Lung (tissue), 12 donors: ENCODE data around the gene CEP170B. TPM values are rescaled to one million over a fixed set of nuclear protein-coding genes. Genes with fewer than 3 reads are reported as not detected.
"Not testable (repeated sequence)": the region's sequence is repeated elsewhere in the genome, so short reads cannot be mapped to it uniquely, and the experiment has no call there.

Experiments used
- ATAC-seq: fragments of 200-7000 bp; cut with Tn5 transposase; one replicate; pipeline ENCODE4 v1.9.1; 2020; ENCODE audit warnings: moderate number of reproducible peaks; ENCODE audit not compliant: insufficient read depth, low FRiP score
- DNase-seq, 3 donors: peaks; one replicate each; pipeline ENCODE4 v3.0.0-alpha.2; 2013 to 2017
- H3K27ac ChIP-seq, 2 donors: one replicate each; pipeline ENCODE4 v1.5.1; 2013; ENCODE audit warnings: mild to moderate bottlenecking in 2 of 2, moderate library complexity in 2 of 2, control low read depth in 1 of 2, inconsistent platforms in 1 of 2, low read depth in 1 of 2, low read length in 1 of 2
- H3K27me3 ChIP-seq, 3 donors: one replicate each; pipeline ENCODE4 v1.5.1; 2013; ENCODE audit warnings: low read length in 2 of 3; ENCODE audit not compliant: control insufficient read depth in 3 of 3, insufficient read depth in 3 of 3
- H3K36me3 ChIP-seq, 4 donors: one replicate each; pipeline ENCODE4 v1.5.1; 2013; ENCODE audit warnings: low read length in 4 of 4, mild to moderate bottlenecking in 1 of 4, moderate library complexity in 1 of 4; ENCODE audit not compliant: control insufficient read depth in 4 of 4, insufficient read depth in 4 of 4
- H3K4me1 ChIP-seq, 5 donors: one replicate each; pipeline ENCODE4 v1.5.1; 2013; ENCODE audit warnings: low read length in 5 of 5, mild to moderate bottlenecking in 2 of 5, moderate library complexity in 1 of 5; ENCODE audit not compliant: control insufficient read depth in 5 of 5, insufficient read depth in 5 of 5
- H3K4me3 ChIP-seq: one replicate; pipeline ENCODE4 v1.5.1; 2013; ENCODE audit warnings: mild to moderate bottlenecking, control low read depth, moderate library complexity
- H3K9ac ChIP-seq, 2 donors: one replicate each; pipeline ENCODE4 v1.5.1; 2013; ENCODE audit warnings: low read length in 2 of 2, control low read depth in 1 of 2; ENCODE audit not compliant: insufficient read depth in 1 of 2
- H3K9me3 ChIP-seq, 4 donors: one replicate each; pipeline ENCODE4 v1.5.1; 2013; ENCODE audit warnings: low read length in 3 of 4, mild to moderate bottlenecking in 1 of 4, moderate library complexity in 1 of 4; ENCODE audit not compliant: control insufficient read depth in 4 of 4, insufficient read depth in 3 of 4
- WGBS, 2 donors: extraction: QIAGEN DNeasy Blood & Tissue Kit; methylation state at CpG; one replicate each; pipeline ENCODE4 v1.1.7; 2013; 5-methylcytosine and 5-hydroxymethylcytosine counted together
- polyA plus RNA-seq, 2 donors: library from polyadenylated mRNA; stranded (reverse); fragments of 200-250 nt; gene quantifications; one replicate each; pipeline ENCODE4 v1.2.1, GENCODE V29; 2013
- total RNA-seq, 2 donors: library from RNA; depleted of rRNA in 1 of 2; stranded (reverse); fragments of >200 nt in 1 of 2; gene quantifications; one replicate each; pipeline ENCODE4 v1.2.1, GENCODE V29; 2014 to 2021
- TF ChIP-seq, protein P1 (sequence below): IDR thresholded peaks from 2 replicates; pipeline ENCODE4 v1.5.1; 2012; ENCODE audit warnings: mild to moderate bottlenecking; ENCODE audit errors: control extremely low read depth, extremely low read depth
- donor health status: control.
- donor health status: control.
- donor health status: Bipolar disorder and iron deficiency.
- donor health status: healthy.
- donor health status: DM: yes; HTN: yes; CAD: no.

Gene CEP170B
- total and polyA plus RNA-seq, 4 donors: 12.1 to 50.3 (median 15.1) TPM

DNA sequence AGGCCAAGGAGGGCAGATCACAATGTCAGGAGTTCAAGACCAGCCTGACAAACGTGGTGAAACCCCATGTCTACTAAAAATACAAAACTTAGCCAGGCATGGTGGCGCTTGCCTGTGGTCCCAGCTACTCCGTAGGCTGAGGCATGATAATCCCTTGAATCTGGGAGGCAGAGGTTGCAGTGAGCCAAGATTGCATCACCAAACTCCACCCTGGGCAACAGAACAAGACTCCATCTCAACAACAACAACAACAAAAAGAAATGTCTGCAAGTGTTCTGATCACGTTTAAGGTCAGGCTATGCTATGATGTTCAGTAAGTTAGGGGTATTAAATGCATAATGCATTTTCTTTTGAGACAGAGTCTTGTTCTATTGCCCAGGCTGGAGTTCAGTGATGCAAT is 52.9 kb downstream of the CEP170B start:
- TF ChIP-seq, protein P1, sequence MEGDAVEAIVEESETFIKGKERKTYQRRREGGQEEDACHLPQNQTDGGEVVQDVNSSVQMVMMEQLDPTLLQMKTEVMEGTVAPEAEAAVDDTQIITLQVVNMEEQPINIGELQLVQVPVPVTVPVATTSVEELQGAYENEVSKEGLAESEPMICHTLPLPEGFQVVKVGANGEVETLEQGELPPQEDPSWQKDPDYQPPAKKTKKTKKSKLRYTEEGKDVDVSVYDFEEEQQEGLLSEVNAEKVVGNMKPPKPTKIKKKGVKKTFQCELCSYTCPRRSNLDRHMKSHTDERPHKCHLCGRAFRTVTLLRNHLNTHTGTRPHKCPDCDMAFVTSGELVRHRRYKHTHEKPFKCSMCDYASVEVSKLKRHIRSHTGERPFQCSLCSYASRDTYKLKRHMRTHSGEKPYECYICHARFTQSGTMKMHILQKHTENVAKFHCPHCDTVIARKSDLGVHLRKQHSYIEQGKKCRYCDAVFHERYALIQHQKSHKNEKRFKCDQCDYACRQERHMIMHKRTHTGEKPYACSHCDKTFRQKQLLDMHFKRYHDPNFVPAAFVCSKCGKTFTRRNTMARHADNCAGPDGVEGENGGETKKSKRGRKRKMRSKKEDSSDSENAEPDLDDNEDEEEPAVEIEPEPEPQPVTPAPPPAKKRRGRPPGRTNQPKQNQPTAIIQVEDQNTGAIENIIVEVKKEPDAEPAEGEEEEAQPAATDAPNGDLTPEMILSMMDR: no peak

GRCh38 chr14:104919152-104919992 is 54.3 kb downstream of the CEP170B start:
- H3K36me3 ChIP-seq, H3K27ac ChIP-seq, H3K4me3 ChIP-seq, ATAC-seq, DNase-seq, H3K4me1 ChIP-seq, H3K9ac ChIP-seq, H3K9me3 ChIP-seq, H3K27me3 ChIP-seq: not testable (repeated sequence)
- 76 to 77% methylated on average over 12 of the region's 12 CpGs for WGBS, 2 donors

More for the DNA sequence above, 52.9 kb downstream of the CEP170B start:
- H3K9ac ChIP-seq: no peak overlapping the region
- H3K9me3 ChIP-seq: no peaks in the 10 kb centered on the region
- H3K4me1 ChIP-seq: no peaks in the 10 kb centered on the region
- H3K27me3 ChIP-seq: peaks cover 0 to 3% (median 0%) of the 10 kb centered on the region in 3 donors
- no peak overlapping the region for H3K27ac ChIP-seq
- no peak overlapping the region for H3K4me3 ChIP-seq
- DNase-seq: no peak
- WGBS, 2 donors: 77 to 82% methylated on average over 4 of the region's 4 CpGs
- no peaks in the 10 kb centered on the region for H3K36me3 ChIP-seq
- no peak for ATAC-seq

- DNase-seq: no peak
- no peaks in the 10 kb centered on the region for H3K36me3 ChIP-seq
- no peak overlapping the region for H3K27ac ChIP-seq
- no peaks in the 10 kb centered on the region for H3K4me1 ChIP-seq
- no peak overlapping the region for H3K4me3 ChIP-seq
- WGBS, 2 donors: 47 to 61% methylated on average over 3 of the region's 3 CpGs
- no peaks in the 10 kb centered on the region for H3K27me3 ChIP-seq
- H3K9ac ChIP-seq: no peak overlapping the region
- ATAC-seq: no peak
- H3K9me3 ChIP-seq: peaks cover 0 to 7% (median 2%) of the 10 kb centered on the region in 4 donors
- TF ChIP-seq, protein P1: no peak
Observed at GRCh38 chr14:104919993-104920315, 54.9 kb downstream of the CEP170B start.

DNA sequence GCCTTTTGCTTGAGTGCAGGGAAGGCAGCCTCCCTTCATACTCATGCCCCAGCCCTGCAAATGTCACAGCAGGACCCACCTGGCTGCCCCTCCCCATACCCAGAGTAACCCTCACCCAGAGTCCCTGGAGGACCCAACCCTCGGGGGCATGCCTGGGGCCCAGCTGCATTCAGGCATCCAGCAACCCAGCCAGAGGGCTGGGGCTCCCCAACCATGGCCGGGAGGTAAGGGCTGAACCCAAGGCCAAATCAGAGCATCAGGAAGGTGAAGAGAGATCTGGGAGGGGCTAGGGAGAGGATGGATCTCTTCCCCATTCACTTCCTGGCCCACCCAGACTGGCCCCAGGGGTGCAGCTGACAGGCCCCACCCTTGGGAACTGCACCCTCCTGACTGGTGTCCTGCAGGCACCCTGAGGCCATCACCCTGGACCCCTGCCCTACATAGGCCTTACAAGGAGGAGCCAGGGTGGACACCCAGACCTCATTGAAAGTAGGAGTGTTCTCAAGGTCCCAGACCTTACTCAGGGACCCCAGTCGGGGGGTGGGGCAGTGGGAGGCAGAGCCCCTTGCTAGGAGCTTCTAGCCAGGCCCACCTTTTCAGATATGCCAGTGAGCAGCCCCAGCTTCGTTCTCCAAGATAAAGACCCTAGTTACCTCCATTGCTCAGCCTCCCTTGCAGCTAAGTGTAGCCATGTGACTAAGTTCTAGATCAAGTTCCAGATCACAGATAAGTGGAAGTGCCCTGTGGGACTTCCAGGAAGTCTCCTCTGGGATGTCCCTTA is 58.8 kb downstream of the CEP170B start:
- Histone ChIP-seq H3K4me1 (no peaks in the 10 kb centered on the region), H3K36me3 (no peaks in the 10 kb centered on the region), H3K4me3 (no peak overlapping the region), H3K9me3 (peaks cover 0 to 7% (median 2%) of the 10 kb centered on the region in 4 donors), H3K9ac (no peak overlapping the region), H3K27ac (no peak overlapping the region), H3K27me3 (no peaks in the 10 kb centered on the region)
- 91 to 98% methylated on average over 4 of the region's 4 CpGs for WGBS, 2 donors
- ATAC-seq: no peak
- DNase-seq: no peak
- TF ChIP-seq, protein P1: no peak
